GM12873 (cell line): ENCODE data around the gene DOLK.

ENCODE experiments used
- TF ChIP-seq, protein P1 (sequence below): IDR thresholded peaks from 2 replicates; pipeline ENCODE4 v1.5.1; 2012; ENCODE audit warnings: low read depth, mild to moderate bottlenecking, moderate library complexity, low read length, control low read depth; ENCODE audit not compliant: insufficient read depth; ENCODE audit errors: missing control alignments

Gene DOLK

DNA sequence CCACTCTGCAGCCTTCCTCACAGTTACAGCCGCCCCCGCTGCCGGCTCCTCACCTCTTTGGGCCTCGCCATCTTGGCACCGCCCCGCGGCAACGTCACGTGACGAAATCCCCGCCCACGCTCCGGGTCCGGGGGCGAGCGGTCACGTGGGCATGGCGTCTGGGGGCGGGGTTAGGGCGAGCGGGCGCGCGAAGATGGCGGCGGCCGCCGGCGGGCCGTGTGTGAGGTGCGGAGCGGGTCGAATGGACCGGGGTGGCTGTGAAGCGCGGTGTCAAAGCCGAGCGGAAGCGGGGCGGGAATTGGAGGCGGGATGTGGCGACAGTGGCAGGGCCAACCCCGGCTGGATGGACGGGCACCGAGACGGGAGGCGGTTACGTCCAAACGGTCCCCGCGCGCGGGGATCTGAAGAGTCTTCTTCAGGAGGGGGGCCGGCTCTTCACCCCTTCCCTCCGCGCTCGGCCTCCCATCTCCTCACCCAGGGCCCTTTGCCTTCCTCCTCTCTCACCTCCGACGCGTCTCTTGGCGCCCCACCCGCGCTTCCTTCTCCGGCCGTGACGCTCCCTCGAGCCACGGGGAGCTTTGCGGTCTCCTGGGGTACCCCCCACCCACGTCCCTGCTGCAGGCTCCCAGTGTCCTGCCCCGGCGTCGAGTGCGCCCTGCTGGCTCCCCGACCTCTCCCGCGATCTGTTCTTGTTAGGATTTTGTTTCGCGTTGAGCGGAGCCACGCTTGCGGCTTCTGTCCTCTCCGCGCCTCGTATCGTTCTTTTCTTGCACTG is at the start of gene DOLK, which contains the start of gene NUP188:
Gene DOLK, minus strand, starts transcription at position 77 of the 775 bp plus-strand sequence. CDS start 300 bp downstream, outside the sequence.
Gene NUP188, plus strand, starts transcription at position 173 of the 775 bp plus-strand sequence. Its CDS starts 21 bp downstream, at position 194.
- TF ChIP-seq, protein P1, sequence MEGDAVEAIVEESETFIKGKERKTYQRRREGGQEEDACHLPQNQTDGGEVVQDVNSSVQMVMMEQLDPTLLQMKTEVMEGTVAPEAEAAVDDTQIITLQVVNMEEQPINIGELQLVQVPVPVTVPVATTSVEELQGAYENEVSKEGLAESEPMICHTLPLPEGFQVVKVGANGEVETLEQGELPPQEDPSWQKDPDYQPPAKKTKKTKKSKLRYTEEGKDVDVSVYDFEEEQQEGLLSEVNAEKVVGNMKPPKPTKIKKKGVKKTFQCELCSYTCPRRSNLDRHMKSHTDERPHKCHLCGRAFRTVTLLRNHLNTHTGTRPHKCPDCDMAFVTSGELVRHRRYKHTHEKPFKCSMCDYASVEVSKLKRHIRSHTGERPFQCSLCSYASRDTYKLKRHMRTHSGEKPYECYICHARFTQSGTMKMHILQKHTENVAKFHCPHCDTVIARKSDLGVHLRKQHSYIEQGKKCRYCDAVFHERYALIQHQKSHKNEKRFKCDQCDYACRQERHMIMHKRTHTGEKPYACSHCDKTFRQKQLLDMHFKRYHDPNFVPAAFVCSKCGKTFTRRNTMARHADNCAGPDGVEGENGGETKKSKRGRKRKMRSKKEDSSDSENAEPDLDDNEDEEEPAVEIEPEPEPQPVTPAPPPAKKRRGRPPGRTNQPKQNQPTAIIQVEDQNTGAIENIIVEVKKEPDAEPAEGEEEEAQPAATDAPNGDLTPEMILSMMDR = no peak

DNA sequence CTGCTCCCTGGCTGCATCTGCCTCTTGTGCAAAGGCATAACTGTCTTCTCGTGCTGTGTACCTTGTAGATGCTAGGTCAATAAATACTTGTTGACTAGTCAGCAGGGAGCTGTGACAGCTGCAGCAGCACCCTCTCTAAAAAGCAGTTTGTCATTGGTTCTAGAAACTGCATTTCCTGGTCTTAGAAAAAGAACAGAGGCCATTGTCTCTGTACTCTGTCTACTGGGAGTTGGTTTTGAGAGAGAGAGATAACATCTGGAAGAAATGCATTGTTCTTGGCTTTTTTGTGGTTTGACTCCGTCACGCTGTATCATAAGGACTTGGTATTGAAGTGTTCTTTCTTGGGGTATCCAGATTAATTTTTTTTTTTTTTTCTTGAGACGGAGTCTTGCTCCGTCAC is 48.4 kb upstream of the DOLK start:
- TF ChIP-seq, protein P1 = no peak

DNA sequence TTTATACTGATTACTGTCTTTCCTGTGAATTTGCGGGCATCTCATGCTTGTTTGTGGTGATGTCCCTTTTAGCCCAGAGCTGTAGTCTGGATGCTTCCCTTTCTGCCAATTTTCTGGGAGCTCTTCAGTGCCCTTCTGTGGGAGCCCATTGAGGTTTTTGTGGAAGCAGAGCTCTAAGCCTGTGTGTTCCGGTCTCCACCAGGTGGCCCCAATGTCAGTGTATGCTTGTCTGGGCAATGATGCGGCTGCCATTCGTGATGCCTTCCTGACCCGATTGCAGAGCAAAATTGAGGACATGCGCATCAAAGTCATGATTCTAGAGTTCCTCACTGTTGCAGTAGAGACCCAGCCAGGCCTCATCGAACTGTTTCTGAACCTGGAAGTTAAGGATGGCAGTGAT is 45.6 kb upstream of the DOLK start:
- TF ChIP-seq, protein P1 = peak; percentile 37

DNA sequence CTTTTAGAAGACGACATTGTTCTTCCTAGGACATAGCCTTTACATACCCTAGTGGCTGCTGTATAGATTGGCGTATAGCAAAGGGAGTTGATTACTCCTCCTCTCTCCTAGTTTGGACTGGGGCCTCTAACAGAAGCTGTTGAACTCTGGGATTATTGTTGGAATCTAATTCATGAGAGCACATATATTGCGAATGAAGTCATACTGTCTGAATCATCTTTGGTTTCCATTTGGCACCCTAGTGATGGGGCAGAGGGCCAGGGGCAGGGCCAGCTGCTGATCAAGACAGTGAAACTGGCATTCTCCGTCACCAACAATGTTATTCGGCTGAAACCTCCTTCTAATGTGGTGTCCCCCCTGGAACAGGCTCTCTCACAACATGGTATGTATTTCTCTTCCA is 40.4 kb upstream of the DOLK start:
- TF ChIP-seq, protein P1 = no peak

DNA sequence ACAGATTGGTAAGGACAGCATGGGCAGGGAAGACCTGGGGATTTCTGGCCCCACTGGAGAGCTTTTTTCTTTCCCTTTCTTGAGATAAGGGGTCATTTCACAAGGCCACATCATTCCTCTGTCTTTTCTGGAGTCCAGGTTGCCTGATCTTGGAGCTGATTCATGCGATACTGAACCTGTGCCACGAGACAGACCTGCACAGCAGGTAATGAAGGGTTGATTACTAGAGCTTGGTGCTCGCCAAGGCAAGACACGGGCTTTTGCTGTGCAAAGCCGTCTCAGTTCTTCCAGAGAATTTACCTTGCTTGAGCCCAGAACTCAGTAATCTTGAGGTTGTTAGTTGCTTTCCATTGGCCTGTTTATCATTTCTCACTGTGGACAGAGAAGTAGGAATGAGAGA is 39.3 kb upstream of the DOLK start:
- TF ChIP-seq, protein P1 = no peak

GRCh38 chr9:128983536-128983935 is 36.1 kb upstream of the DOLK start:
- TF ChIP-seq, protein P1 = no peak

- TF ChIP-seq, protein P1 = no peak
These were observed 31.7 kb upstream of the DOLK start for GRCh38 chr9:128979111-128979510.
